ENCODE measurements around the gene PINLYP. TPM values are rescaled to one million over a fixed set of nuclear protein-coding genes. Genes with fewer than 3 reads are reported as not detected.

Gene PINLYP
- total RNA-seq, 1 experiment from 2014 or later: 11.9 TPM

- H3T11ph ChIP-seq (ENCODE audit: low read length): no peak overlapping the region
- Mint-ChIP-seq H3K27ac (peak overlapping the region in 1 of 3 experiments; percentile 27; a peak in 1 of 7 replicates), H3K27me3 (ENCODE audit: low read depth) (no peaks in the 10 kb centered on the region), H3K4me1 (peaks cover 3 to 5% of the 10 kb centered on the region in 2 experiments), H3K9me3 (no peaks in the 10 kb centered on the region), H3K4me3 (no peak overlapping the region), H3K36me3 (ENCODE audit: insufficient read depth in 1 of 3, low read depth in 3 of 3) (peaks cover 16 to 52% (median 40%) of the 10 kb centered on the region in 3 experiments)
- no peak overlapping the region for H3K4ac ChIP-seq (ENCODE audit: low read depth, low read length)
- no peaks in the 10 kb centered on the region for H4K20me1 ChIP-seq (ENCODE audit: control insufficient read depth, insufficient read depth, insufficient read length)
- no peaks in the 10 kb centered on the region for H3K4me1 ChIP-seq (ENCODE audit: insufficient read depth, low read length)
- H2BK15ac ChIP-seq (ENCODE audit: low read depth, low read length): no peak overlapping the region
- H3K79me2 ChIP-seq (ENCODE audit: insufficient read depth, low read length): no peaks in the 10 kb centered on the region
- H2AFZ ChIP-seq (ENCODE audit: low read length): no peak overlapping the region
- no peak overlapping the region for H3K18ac ChIP-seq (ENCODE audit: insufficient read length, low read depth, low read length)
- no peak overlapping the region for H2BK12ac ChIP-seq (ENCODE audit: insufficient read length, low read depth, low read length)
- H4K8ac ChIP-seq (replicated peaks; ENCODE audit: insufficient read length, low read depth, low read length): no peak overlapping the region
- H3K23me2 ChIP-seq (ENCODE audit: insufficient read length, low read depth, low read length, poor library complexity, severe bottlenecking): peaks cover under 1% of the 10 kb centered on the region
- no peak overlapping the region for H3K56ac ChIP-seq (ENCODE audit: insufficient read length, low read depth, low read length)
- H2BK5ac ChIP-seq (ENCODE audit: insufficient read length, low read length): no peak overlapping the region
- H3K27me3 ChIP-seq (ENCODE audit: insufficient read depth, low read length): no peaks in the 10 kb centered on the region
- no peak for DNase-seq
- no peak overlapping the region for H3K4me2 ChIP-seq (ENCODE audit: insufficient read depth, insufficient read length, low read length)
- no peak for TF ChIP-seq CTCF (conservative IDR thresholded peaks at IDR 0.05)
- H3K9me3 ChIP-seq (ENCODE audit: control insufficient read depth, low read depth, low read length): no peaks in the 10 kb centered on the region
- H3K23ac ChIP-seq (ENCODE audit: insufficient read length, low read depth, low read length): no peak overlapping the region
- H4K5ac ChIP-seq (ENCODE audit: insufficient read length, low read depth, low read length): no peak overlapping the region
- H3K9ac ChIP-seq (ENCODE audit: extremely low read depth, insufficient read length, low read length): no peak overlapping the region
- no CpG with 5 or more reads among the region's 6 CpGs for WGBS (ENCODE audit: extremely low coverage, insufficient read length, low lambda C conversion rate)
- no peak overlapping the region for H2AK5ac ChIP-seq (ENCODE audit: insufficient read length, low read length)
- H3K27ac ChIP-seq (ENCODE audit: insufficient read length, low read depth, low read length): no peak overlapping the region
- H3K14ac ChIP-seq (ENCODE audit: insufficient read depth, low read length): no peak overlapping the region
- H2BK20ac ChIP-seq (ENCODE audit: low read depth, low read length, poor library complexity, severe bottlenecking): no peak overlapping the region
- H2BK120ac ChIP-seq (ENCODE audit: low read depth, low read length, poor library complexity, severe bottlenecking): no peak overlapping the region
- no peak overlapping the region for H4K91ac ChIP-seq (ENCODE audit: insufficient read length, low read depth, low read length)
- no peaks in the 10 kb centered on the region for H3K79me1 ChIP-seq (ENCODE audit: insufficient read depth, low read depth, low read length, poor library complexity, severe bottlenecking)
These were observed 14.1 kb downstream of the PINLYP start for GRCh38 chr19:43589678-43590077.

All from H9 (cell line).